AML-193 (cell line): ENCODE data around the gene KCNH1.

ENCODE experiments used
- DNase-seq, 2 experiments: peaks; one replicate each; lab custom pipeline; 2025; lab: John Stamatoyannopoulos, UW

The KCNH1 gene

GRCh38 chr1:210800301-210800700 is 333.6 kb downstream of the KCNH1 start:
- no peak for DNase-seq

- DNase-seq = no peak
Observed at GRCh38 chr1:210797422-210797821, 336.5 kb downstream of the KCNH1 start.

- DNase-seq = no peak
Observed at GRCh38 chr1:210796421-210796820, 337.5 kb downstream of the KCNH1 start.

GRCh38 chr1:210794445-210794844 is 339.5 kb downstream of the KCNH1 start:
- DNase-seq = no peak

GRCh38 chr1:210792250-210793102 is 341.5 kb downstream of the KCNH1 start:
- DNase-seq = no peak

GRCh38 chr1:210790196-210790595 is 343.8 kb downstream of the KCNH1 start:
- no peak for DNase-seq

GRCh38 chr1:210787800-210788199 is 346.1 kb downstream of the KCNH1 start:
- no peak for DNase-seq

GRCh38 chr1:210786546-210786945 is 347.4 kb downstream of the KCNH1 start:
- no peak for DNase-seq

- no peak for DNase-seq
Observed at GRCh38 chr1:210783925-210784324, 350.0 kb downstream of the KCNH1 start.

- no peak for DNase-seq
Observed at GRCh38 chr1:210781652-210782051, 352.3 kb downstream of the KCNH1 start.

- DNase-seq = no peak
Observed at GRCh38 chr1:210779269-210779668, 354.7 kb downstream of the KCNH1 start.

- DNase-seq = no peak
Observed at GRCh38 chr1:210777914-210778313, 356.0 kb downstream of the KCNH1 start.

GRCh38 chr1:210776712-210777111 is 357.2 kb downstream of the KCNH1 start:
- DNase-seq = no peak

- no peak for DNase-seq
Observed at GRCh38 chr1:210775289-210775688, 358.7 kb downstream of the KCNH1 start.

- DNase-seq = no peak
Observed at GRCh38 chr1:210773450-210773849, 360.5 kb downstream of the KCNH1 start.

GRCh38 chr1:210771131-210771530 is 362.8 kb downstream of the KCNH1 start:
- DNase-seq = no peak

GRCh38 chr1:210770396-210770984 is 363.5 kb downstream of the KCNH1 start:
- DNase-seq = no peak

GRCh38 chr1:210769473-210769872 is 364.5 kb downstream of the KCNH1 start:
- DNase-seq = no peak

GRCh38 chr1:210764536-210764935 is 369.4 kb downstream of the KCNH1 start:
- DNase-seq = no peak

GRCh38 chr1:210758761-210759160 is 375.2 kb downstream of the KCNH1 start:
- DNase-seq = no peak

GRCh38 chr1:210758261-210758660 is 375.7 kb downstream of the KCNH1 start:
- DNase-seq = no peak

- DNase-seq = no peak
Observed at GRCh38 chr1:210757677-210758076, 376.3 kb downstream of the KCNH1 start.

GRCh38 chr1:210755991-210756659 is 377.8 kb downstream of the KCNH1 start:
- DNase-seq = no peak
